Erythroblast (primary cell): ENCODE results near the gene CCDC93.

Experiments used
- GATA1 ChIP-seq: IDR thresholded peaks from 2 replicates; pipeline ENCODE4 v1.6.1; 2011; ENCODE audit warnings: low read depth, mild to moderate bottlenecking, control low read depth, low read length, moderate library complexity
- POLR2A ChIP-seq: IDR thresholded peaks from 2 replicates; pipeline ENCODE4 v1.6.1; 2011; ENCODE audit warnings: mild to moderate bottlenecking, low read length

GRCh38 chr2:117918608-117919007, 95.3 kb downstream of the CCDC93 start:
- TF ChIP-seq POLR2A (no peak), GATA1 (no peak)
